ENCODE measurements around the gene SERPINA6. TPM values are rescaled to one million over a fixed set of nuclear protein-coding genes. Genes with fewer than 3 reads are reported as not detected.

The SERPINA6 gene
- total RNA-seq, 6 experiments from 2014 or later = 185 to 407 (median 236) TPM

DNA sequence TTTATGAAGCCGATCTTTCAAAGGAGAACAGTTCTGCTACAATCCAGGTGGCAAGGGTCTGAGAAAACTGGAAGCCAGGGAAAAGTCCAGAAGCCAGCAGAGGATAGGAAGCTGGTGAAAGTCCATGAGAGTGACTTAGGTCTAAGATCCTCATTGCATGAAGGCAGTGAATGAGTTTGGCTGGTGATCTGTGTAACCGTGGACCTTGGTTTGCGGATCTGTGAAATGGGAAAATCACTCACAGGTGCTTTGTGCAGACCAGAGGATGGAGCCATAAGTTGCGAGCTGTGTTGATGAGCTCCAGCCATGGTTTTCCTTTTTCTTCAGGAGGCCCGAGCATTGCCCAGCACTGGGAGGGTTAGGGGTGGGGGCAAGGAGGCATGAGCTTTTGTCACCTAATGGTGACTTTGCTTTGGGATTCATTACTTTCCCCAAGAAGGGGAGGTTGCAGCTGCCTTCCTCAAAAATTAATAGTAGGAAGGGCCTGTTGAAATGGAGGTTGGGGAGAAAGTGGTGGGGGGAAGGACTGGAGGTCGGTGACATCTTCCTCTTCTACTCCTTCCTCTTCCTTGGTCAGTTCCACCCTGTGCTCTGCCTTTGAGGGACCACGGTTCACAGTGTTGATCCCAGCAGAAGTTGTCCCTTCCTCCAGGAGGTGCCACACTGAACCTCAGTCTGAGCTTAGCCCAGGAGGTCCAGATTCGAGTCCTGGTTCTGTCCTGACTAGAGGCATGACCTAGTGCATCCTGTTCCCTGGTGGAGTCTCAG is 20.3 kb upstream of the SERPINA6 start:
- peaks cover 0 to 38% (median 15%) of the 10 kb centered on the region in 4 donors for H3K4me1 ChIP-seq
- H3K36me3 ChIP-seq = no peaks in the 10 kb centered on the region
- DNase-seq = no peak
- intact Hi-C loops (cut with DNase I) = no loop called here
- no peak for TF ChIP-seq POLR2A (IDR thresholded peaks at IDR 0.05)
- TF ChIP-seq, protein P1, sequence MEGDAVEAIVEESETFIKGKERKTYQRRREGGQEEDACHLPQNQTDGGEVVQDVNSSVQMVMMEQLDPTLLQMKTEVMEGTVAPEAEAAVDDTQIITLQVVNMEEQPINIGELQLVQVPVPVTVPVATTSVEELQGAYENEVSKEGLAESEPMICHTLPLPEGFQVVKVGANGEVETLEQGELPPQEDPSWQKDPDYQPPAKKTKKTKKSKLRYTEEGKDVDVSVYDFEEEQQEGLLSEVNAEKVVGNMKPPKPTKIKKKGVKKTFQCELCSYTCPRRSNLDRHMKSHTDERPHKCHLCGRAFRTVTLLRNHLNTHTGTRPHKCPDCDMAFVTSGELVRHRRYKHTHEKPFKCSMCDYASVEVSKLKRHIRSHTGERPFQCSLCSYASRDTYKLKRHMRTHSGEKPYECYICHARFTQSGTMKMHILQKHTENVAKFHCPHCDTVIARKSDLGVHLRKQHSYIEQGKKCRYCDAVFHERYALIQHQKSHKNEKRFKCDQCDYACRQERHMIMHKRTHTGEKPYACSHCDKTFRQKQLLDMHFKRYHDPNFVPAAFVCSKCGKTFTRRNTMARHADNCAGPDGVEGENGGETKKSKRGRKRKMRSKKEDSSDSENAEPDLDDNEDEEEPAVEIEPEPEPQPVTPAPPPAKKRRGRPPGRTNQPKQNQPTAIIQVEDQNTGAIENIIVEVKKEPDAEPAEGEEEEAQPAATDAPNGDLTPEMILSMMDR (IDR thresholded peaks at IDR 0.05) = no peak
- ATAC-seq = no peak
- H3K27me3 ChIP-seq = no peaks in the 10 kb centered on the region
- H3K27ac ChIP-seq = no peak overlapping the region
- 90% methylated on average over 6 of the region's 8 CpGs for WGBS (ENCODE audit: insufficient coverage, low coverage, low lambda C conversion rate, missing lambda C conversion rate)
- no peaks in the 10 kb centered on the region for H3K9me3 ChIP-seq
- no peak overlapping the region for H3K4me3 ChIP-seq

DNA sequence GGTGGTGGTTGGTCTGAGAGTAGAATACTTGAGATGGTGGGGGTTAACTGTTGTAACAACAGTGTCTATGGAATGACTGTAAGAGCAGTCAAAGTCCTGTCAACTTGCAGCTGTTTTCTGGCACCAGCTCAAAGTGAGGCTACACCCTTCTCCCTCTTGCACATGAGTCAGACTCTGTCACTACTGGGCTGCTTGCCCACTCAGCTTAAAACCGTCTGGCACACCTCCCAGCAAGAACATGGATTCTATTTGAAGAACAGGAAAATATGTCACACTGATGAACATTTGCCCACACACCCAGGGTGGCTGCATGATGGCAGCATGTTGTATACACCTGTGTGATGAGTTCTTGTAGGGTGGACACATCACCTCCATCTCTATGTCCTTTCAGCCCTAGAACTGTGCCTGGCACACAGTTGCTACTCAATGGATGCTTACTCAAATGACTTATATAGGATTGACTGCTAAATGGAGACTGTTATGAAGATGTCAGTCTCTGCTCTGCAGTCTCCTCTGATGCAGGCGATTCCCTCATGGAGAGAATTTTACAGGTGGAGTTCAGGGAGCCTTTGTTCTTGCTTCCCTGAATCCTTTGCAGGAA is 19.3 kb upstream of the SERPINA6 start:
- Histone ChIP-seq H3K27ac (peak overlapping the region in 2 of 3 donors; percentile 16 to 44), H3K27me3 (no peaks in the 10 kb centered on the region), H3K4me3 (no peak overlapping the region), H3K4me1 (peaks cover 0 to 40% (median 16%) of the 10 kb centered on the region in 4 donors), H3K36me3 (no peaks in the 10 kb centered on the region), H3K9me3 (no peaks in the 10 kb centered on the region)
- ATAC-seq (peak; percentile 73 to 88 (median 78)), DNase-seq (peak; percentile 84 to 93 (median 89))
- intact Hi-C loops (cut with DNase I) = no loop called here
- TF ChIP-seq, protein P1 (IDR thresholded peaks at IDR 0.05) = no peak
- no peak for TF ChIP-seq POLR2A (IDR thresholded peaks at IDR 0.05)
- WGBS (ENCODE audit: insufficient coverage, low coverage, low lambda C conversion rate, missing lambda C conversion rate) = 11% methylated on average over 1 of the region's 2 CpGs

DNA sequence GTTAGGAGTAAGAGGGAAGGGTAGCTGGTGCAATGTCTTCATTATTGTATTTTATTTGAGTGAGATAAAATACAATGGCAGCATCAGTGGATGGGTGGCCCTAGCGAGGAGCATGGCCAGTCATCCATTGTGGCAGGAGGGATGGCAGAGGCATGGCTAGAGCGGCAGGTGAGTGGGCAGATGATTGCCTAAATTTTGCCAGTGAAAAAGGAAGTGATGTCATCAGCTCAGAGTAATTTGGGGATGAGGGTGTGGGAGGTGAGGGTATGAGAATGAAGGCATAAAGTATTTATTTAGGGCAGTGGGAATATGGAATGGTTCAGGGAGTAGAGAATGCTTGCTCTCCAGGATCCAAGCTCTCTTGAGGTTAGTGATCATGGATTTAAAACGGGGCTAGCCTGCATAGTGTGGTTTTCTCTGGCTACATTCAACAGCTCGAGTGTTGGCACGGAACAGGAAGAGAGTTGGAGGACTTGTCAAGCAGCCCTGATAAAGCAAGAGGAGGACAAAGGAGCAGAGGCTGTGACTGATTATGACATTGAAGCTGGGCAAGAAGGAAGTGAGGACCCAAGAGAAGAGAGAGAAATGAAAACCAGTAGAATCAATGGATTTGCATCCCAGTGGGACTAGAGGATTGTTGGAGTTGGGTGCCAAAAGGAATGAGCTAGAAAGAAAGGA is 18.7 kb upstream of the SERPINA6 start:
- Histone ChIP-seq H3K36me3 (no peaks in the 10 kb centered on the region), H3K27me3 (no peaks in the 10 kb centered on the region), H3K27ac (peak overlapping the region in 2 of 3 donors; percentile 16 to 44), H3K4me1 (peaks cover 0 to 44% (median 17%) of the 10 kb centered on the region in 4 donors), H3K9me3 (no peaks in the 10 kb centered on the region), H3K4me3 (no peak overlapping the region)
- no peak for DNase-seq
- intact Hi-C loops (cut with DNase I) = no loop called here
- ATAC-seq = peak in 2 of 4 donors; percentile 1
- TF ChIP-seq, protein P1 (IDR thresholded peaks at IDR 0.05) = no peak
- TF ChIP-seq POLR2A (IDR thresholded peaks at IDR 0.05) = no peak
- 31% methylated on average over 5 of the region's 5 CpGs for WGBS (ENCODE audit: insufficient coverage, low coverage, low lambda C conversion rate, missing lambda C conversion rate)

DNA sequence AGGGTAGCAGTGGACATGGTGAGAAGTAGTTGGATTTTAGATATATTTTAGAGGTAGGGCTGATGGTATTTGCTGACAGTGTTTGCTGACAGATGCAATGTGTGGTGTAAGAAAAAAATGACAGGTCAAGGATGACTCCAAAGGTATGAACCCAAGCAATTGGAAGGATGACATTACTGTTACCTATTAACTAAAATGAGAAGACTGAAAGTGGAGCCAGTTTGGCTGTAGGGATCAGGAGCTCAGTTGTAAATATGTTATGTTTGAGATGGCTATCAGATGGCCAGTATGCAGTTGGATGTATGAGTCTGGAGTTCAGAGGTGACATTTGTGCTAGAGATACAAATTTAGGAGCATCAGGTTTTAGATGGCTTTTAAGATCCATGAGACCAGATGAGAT is 17.4 kb upstream of the SERPINA6 start:
- DNase-seq (no peak), ATAC-seq (peak; percentile 60 to 77 (median 68))
- TF ChIP-seq POLR2A (IDR thresholded peaks at IDR 0.05) = no peak
- TF ChIP-seq, protein P1 (IDR thresholded peaks at IDR 0.05) = no peak
- Histone ChIP-seq H3K4me3 (no peak overlapping the region), H3K27ac (peak overlapping the region; percentile 11 to 65 (median 20)), H3K9me3 (no peaks in the 10 kb centered on the region), H3K36me3 (no peaks in the 10 kb centered on the region), H3K4me1 (peaks cover 0 to 44% (median 17%) of the 10 kb centered on the region in 4 donors), H3K27me3 (no peaks in the 10 kb centered on the region)
- intact Hi-C loops (cut with DNase I) = no loop called here
